Stimulated activated CD8-positive, alpha-beta memory T cell treated with anti-CD3 and anti-CD28 coated beads, Interleukin-15, amount 100 ng/mL, for 1 hour (primary cell): ENCODE measurements around the gene GDNF.
"Not testable (repeated sequence)": the region's sequence is repeated elsewhere in the genome, so short reads cannot be mapped to it uniquely, and the experiment has no call there.

Experiments used
- DNase-seq: peaks from one replicate; pipeline ENCODE4 v3.0.0-alpha.2; 2020; ENCODE audit warnings: low read depth

Gene GDNF, protein sequence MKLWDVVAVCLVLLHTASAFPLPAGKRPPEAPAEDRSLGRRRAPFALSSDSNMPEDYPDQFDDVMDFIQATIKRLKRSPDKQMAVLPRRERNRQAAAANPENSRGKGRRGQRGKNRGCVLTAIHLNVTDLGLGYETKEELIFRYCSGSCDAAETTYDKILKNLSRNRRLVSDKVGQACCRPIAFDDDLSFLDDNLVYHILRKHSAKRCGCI

DNA sequence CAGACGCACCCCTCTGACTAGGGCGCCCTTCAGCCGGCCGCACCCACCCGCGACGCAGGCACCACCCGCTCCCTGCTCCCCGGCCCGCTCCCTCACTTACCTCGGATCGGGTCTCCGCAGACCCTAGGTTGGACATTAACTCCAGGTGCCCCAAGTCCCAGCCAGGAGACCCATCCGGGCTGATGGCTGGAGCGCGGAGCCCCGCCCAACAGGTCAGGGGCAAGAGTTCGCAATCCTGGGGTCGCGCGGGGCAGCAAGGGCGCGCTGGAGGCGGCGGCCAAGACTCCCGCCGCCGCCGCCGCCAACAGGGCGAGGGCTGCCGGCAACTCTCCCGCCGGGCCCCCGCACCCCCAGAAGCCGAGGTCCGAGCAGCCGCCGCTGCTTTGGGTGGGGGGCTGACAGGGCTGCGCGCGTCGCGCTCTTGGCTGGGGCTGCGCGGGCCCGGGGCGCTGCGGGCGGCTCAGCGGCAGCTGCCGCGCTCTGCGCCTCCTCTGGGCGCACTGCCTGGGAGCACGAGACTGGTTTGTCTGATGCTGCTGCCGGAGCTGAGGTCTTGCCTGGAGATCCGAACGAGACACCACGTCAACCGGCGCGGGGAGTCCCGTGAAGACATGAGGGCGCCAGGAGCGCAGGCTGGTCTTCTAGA lies at the start of gene GDNF:
GDNF (minus strand) TSS at position 635 of the 646 bp plus-strand sequence. CDS start 5,245 bp downstream, outside the sequence.
- DNase-seq = no peak

DNA sequence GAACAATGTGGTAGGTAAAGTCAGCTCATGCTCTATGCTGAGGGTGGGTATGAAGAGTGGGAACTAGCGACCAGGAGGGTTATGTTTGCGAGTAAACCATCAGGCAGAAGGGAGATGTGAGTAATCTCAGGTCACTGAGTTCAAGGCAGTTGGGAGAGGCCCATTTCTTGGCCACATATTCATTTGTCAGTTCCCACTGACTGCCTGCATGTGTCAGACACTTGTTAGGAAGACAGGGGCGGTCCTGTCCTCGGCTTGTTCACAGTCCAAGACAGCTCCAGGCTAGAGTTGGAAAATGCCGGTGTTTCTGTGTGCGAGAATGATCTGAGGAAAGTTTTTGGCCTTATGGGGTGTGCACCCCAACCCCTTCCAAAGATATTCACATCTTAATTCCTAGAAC lies 48.6 kb upstream of the GDNF start:
- DNase-seq = no peak

DNA sequence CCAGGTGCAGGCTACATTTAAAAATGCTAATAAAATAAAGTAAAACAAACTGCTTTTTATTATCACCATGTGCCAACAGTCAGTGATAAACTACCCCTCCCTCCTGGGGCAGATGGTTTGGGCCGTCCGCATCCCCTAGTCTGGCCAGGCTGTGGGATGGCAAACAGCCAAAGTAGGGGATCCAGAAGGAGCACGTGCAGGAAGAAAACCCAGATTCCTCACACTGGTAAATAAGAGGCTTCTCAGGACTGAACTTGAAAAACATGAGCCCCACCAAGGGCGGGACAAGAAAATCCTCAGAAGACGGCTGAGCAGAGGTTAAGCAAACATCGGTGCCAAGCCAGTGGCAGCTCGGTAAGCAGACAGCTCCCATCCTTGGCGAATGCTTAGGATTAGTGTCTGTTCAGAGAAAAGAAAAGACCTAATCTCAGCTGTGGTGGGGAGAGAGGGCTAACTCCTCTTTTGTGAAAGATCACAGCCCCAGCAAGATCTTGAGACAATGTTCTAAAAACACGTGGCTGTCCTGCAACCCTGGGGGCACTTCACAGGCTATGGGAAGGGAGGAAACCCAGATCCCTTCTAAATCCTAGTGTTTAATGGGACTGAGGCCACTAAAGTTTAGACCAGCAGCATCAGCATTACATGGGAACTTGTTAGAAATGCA lies 46.5 kb upstream of the GDNF start:
- DNase-seq = no peak

DNA sequence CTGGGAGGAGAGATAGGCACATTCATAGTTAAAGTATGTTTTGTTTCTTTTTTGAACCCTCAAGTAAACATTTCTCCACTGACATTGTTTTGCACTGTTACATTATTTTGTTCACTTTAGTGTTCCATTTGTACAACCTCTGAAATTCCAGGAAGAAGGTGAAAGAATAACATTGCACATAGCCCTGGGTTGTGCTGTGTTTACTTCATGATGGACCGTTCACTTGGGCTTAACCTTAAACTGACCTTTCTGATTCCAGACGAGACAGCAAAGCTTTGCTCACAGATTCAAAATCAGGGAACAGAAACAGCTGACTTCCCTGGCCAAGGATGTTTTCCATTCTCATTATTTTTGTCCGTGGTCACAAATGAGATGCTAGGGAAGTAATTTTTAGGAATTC lies 42.8 kb upstream of the GDNF start:
- DNase-seq = no peak

DNA sequence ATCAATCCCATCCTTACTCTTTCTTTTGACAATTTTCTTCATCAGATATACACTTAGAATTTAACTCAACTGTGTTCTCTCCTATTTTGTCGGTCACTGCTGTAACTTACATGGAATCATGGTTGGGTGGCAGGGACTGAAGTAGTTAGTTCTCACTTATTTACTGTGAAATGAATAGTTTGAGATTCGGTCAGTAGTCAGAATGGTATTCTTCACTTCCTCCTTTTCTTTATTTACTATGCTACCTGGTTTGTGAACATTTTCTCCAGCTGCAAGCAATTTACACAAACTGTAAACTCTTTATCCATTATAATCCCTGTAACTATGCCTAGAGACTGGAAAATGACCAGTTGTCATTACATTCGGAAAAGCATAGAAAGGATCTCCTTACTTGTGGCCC lies 41.5 kb upstream of the GDNF start:
- no peak for DNase-seq

DNA sequence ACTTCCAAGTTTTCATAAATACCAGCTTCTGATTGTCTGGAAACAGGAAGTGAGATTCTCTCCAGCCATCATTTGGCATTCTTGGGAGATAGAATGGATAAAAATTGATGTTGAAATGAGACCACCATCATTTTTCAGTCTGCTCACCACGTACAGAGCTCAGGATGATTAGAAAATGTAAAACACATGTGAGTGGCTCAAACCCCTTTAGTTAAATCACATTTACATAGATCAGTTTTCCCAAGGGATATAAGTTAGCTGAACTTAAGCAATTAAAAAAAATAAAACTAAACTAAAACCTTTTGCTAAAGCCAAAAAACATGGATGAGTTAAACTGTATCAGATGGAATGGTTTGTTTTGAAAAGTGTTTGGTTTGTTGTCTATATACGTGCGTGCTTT lies 37.1 kb upstream of the GDNF start:
- no peak for DNase-seq

DNA sequence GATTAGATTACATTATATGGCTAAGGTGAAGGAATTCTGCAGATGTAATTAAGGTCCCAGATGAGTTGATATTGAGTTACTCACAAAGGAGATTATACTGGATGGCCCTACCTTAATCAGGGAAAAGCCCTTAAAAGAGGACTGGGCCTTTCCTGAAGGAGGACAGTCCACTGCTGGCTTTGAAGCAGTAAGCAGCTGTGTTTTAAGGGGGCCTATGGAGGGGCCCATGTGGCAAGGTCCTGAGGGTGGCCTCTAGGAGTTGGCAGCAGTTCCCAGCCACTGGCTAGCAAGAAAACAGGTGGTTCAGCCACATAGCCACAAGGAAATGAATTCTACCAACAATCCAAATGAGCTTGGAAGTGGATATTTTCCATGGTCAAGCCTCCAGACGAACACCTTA lies 36.4 kb upstream of the GDNF start:
- no peak for DNase-seq

DNA sequence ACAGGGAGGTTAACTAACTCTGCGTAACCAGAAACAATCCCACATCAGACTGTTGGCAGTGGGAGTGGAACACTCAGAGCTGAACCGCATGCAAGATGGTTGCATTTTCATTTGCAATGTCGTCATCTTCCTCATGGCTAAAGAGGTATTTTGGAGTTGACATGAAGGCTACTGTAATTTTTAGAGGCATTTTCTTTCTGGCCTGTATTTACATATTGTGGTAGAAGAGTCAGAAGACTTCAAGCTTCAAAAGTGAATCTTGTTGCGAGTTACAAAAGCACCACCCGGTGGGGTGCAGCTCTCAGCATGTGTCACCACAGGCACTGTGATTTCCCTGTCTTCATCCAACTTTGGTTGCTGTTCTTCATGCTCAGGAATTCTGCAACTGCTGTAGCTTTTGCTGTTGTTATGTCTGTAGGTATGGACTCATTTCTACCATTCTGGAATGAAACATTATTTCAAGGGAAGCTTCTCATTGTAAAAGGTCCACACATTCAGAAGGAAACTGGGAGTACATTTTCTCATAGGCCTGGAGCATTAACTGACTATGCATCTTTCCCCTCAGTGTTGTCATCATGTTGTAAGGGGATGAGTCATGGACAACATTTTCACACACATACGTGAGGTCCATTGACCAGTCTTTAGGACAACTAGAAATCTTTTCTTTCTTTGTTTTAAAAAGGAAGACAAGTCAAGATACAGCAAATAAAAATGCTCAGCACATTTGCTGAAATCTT lies 35.4 kb upstream of the GDNF start:
- no peak for DNase-seq

DNA sequence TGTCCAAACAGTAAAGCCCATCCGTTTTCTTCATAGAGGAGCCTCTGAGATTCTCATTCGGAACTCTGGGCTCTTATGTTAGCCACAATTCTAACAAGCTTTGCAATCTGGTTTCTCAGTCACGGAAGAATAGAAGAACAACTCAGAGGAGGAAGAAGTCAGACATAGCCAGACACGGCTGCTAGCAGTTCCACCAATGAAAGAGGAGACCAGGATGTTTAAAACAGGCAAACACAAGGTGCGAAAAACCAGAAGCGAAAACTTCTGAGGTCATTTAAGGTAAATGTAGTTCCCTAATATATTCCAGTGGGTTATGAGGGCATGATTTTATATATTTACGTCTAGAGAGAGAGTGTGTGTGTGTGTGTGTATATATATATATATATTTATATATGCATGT lies 34.1 kb upstream of the GDNF start:
- DNase-seq = no peak

DNA sequence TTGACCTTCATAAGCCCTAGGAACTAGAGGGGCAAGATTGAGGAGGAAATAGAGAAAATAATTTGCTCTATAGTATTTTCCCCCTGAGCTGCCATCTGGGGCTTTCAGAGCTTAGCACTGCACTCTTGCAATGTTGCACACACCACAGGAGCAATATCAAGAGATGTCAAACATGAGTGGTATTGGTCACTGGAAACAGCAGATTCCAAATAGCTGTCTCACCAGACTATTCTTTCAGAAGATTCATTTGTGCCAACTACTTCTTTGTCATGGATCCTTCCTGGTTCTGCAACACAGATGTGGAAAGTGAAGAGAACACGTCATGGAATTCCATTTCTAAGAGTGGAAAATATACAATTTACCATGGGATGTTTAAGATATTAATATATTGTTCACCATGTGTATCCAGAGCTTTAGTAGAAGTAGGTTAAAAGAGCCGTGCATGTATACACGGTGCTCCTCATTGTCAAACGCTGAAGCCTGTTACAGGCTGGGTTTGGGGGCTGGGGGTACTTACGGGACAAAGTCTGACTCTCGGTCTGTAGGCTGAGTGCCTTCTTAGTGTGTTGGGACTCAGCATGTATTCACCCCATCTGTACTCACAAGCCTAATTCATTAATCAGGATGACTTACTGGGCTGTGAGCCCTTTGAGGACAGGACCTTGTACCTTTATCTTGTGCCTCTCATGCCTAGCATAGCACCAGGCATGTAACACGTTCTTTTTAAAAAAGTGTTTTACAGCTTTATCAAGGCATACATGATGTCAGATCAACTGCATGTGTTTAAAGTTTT lies 31.4 kb upstream of the GDNF start:
- DNase-seq = no peak

DNA sequence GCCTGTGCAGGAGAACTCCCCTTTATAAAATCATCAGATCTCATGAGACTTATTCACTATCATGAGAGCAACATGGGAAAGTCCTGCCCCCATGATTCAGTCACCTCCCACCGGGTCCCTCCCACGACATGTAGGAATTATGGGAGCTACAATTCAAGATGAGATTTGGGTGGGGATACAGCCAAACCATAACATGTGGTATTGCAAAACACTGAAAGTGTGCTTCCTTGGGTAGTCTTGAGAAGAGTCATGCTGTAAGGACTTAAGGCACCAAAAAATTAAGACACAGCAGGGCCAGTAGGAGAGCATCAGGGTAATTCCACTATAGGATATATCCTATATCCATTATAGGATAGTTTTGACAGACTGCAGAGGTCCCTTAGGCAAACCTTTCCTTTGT lies 29.4 kb upstream of the GDNF start:
- DNase-seq = no peak

DNA sequence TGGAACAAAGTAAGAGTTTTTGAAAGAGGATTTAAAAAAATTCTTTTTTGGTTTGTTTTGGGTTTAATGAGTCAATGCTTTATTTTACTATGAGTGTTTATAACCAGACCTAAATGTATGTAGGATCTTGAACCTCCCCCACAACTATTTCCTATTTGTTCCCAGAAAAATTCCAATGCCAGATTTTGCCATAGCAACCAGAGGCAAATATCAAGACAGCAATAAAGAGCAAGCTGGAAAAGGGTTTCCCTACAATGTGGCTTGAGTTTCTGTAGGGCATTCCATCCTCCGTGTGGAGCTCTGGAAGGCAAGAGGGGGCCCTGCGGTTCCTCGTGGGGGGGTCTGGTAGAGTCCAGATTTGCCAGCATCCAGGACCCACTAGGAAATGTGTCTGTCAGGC lies 27.8 kb upstream of the GDNF start:
- no peak for DNase-seq

DNA sequence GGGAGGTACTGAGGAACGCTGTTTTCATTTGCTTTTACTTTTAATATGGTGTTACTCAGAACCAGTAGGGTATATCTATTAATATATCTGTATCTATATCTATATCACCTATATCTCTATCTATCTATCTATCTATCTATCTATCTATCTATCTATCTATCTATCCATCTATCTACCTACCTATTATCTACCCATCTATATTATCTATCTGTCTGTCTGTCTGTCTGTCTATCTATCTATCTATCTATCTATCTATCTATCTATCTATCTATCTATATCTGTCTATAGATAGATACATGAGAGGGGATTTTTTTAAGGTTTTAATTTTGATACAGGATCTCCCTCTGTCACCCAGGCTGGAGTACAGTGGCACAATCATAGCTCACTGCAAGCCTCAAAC lies 23.1 kb upstream of the GDNF start:
- not testable (repeated sequence) for DNase-seq

DNA sequence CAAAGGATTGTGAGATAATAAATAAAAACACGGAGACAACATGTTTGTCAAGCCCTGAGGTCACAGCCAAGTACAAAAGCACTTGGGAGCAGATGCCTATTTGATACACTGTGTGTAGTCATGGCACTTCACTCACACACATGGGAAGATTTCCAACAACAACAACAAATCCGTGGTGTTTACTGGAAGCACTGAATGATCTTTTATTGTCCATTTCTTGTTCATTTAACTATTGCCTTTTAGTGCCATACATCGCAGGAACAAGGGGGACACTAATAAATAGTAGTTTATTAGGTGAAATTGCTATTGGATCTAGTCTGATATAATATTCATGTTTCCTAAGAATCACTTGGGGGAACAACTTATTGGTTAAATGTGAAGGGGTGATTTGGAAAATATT lies 20.4 kb upstream of the GDNF start:
- no peak for DNase-seq

DNA sequence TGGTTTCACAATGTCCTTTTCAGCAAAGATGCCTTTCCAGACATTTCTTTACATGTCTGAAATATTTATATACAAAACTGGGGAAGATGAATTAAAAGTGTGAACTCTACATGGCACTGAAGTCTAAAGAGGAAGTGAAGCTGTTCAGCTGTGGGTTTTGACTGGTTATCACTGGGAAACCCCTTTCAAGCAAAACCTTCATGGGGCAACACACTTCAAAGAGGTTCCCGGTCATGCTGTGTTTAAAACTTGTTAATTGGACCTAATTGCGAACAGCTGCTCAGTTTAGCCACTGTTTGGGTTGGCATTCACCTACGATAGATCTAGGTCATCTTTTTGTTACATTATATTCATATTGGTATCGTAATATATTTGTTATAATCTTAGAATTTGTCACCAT lies 20.0 kb upstream of the GDNF start:
- DNase-seq = no peak

DNA sequence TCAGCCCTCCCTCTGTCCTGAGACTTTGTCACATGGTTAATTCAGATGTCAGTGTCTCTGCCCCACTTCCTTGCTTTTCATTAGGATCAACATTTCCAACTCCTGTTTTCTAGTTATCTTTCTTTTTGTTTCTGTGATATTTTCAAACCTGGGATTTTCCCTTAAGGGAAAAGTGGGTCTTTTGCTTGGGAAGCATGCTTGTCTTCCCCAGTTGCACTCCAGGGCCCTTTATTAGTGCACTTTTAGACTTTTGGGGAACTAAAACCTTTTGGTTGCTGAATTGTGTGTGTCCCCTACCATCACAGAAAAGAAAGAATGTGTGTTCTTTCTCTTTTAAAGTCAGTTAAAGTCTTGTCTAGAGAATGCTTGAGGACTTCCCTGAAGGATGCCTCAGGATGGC lies 18.4 kb upstream of the GDNF start:
- no peak for DNase-seq

DNA sequence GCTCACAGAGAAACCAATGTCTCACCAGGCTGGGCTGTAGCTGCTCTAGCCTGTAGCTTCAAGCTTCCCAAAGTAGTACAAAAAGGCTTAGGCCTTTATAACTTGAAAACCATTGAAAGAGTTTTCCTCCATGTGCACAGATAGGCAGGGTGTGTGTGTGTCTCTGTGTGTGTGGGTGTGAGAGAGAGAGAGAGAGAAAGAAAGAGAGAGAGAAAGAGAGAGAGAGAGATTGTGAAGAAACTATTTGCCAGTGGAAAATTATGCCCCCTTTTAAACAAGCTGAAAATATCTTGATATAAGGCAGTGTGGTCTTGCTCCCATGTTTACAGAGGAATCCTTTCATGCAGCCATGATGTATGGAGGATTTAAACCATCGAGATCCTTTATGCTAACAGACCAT lies 17.9 kb upstream of the GDNF start:
- no peak for DNase-seq

DNA sequence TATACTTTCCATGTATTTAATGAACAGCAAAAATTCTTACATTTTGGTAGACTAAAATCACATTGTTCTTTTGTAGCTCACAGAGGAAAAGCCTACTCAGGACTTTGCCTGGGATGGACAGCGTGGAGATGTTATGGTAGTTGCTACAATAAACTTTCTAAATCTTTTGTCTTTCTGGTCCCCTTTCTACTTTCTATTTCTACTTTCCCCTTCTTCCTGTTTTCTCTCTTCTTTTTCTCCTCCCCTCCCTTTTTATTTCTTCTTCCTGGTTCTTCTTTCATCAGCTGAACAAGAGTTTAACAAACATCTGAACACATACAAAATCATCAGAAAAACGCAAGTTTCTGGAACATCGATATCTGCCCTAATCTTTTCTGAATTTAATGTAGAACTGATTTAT lies 15.6 kb upstream of the GDNF start:
- no peak for DNase-seq

DNA sequence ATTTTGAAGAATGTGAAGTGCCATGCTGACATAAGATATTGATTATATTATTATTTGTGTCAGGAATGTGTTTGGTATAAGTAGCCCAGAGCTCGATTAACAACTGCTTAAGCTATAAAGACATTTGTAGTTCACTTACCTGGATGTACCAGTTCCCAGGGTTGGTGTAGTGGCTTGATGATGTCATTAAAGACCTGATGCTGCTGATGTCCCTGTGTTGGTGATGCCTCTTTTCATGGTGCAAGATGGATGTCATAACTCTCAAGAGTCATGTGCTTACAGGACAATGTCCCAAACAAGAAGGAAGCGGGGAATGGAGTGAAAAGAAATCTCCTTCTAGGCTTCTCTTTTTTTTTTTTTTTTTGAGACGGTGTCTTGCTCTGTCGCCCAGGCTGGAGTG lies 11.5 kb upstream of the GDNF start:
- no peak for DNase-seq

DNA sequence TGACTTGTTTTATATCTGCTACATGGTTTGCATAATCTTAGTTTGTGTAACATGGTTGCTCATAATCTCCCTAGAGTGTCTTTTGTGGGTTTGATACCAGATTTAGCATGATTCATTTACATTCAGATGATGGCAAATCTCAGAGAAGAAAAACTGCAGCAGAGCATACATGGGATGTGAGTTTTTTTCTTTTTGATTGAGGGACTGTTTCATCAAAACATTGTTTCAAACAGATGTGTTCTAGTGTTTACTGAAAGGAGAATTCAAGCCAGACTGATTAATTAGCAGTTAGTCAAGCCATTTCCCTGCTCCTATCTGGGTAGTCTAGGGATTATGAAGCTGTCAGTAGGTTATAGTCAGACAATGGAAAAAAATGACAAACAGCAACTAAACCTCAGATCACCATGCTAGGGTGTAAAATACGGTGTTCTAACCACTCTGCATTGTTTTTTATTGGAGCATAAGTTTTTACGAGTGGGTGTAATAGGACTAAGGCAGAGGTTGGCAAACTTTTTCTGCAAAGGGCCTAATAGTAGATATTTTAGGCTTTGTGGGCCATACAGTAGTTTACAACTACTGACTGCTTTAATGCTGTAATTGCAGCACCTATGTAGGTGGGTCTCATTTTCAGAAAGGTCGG lies 10.5 kb upstream of the GDNF start:
- DNase-seq = no peak

DNA sequence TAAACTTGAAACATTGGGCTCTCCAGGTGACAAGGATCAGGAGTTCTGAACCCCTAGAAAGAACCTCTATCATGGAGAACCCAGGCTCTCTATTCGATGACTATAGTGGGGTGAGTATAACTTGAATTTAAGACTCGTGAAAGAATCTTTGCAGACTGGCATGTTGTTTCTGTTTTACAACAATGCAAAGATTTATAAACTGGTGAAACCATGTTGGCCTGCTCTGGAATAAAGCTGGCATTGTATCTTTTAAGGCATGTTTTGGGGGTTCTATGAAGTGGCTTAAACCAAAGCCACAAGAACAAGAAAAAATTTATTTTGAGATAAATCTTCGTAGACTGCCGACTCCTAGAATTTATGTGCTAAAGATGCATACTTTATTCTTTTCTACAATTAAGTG lies 9.8 kb upstream of the GDNF start:
- no peak for DNase-seq

DNA sequence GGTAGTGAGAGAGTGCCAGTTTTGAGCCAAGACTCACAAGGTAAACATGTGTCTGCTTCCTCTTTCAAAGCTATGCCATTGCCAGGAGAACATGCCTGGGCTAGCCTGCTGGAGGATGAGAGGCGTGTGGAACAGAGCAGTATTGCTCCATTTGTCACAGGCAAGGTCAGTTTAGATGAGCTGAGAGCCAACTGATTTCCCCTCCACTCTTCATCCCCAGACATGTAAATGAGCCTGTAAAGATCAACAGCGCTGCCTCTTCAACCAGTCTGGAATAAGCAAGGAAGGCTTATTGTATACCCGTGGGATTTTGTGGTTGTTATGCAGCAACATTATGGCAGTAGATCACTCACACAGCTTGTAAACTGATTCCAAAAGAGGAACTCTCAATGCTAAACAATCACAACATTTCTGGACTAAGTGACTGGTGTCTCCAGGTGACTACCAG lies 8.2 kb upstream of the GDNF start:
- DNase-seq = no peak
